DMS153 treated with DMSO at 0.1 percent for 48 hours (cell line): ENCODE results near the gene PEA15.

Source experiments
- DNase-seq: peaks from one replicate; lab custom pipeline; 2025; ENCODE audit not compliant: unreplicated experiment; lab: John Stamatoyannopoulos, UW

Gene PEA15

GRCh38 chr1:160207771-160208556 lies 2.8 kb downstream of the PEA15 start:
- DNase-seq, result no peak

- no peak for DNase-seq
Observed at GRCh38 chr1:160208557-160209320, 3.6 kb downstream of the PEA15 start.

GRCh38 chr1:160209321-160210046 lies 4.3 kb downstream of the PEA15 start:
- no peak for DNase-seq

GRCh38 chr1:160210561-160210960 lies 5.4 kb downstream of the PEA15 start:
- no peak for DNase-seq

- no peak for DNase-seq
Observed at GRCh38 chr1:160211046-160211790, 6.0 kb downstream of the PEA15 start.

- no peak for DNase-seq
Observed at GRCh38 chr1:160214481-160215140, 9.4 kb downstream of the PEA15 start.

GRCh38 chr1:160216301-160216700 lies 11.1 kb downstream of the PEA15 start:
- no peak for DNase-seq

- peak; percentile 36 for DNase-seq
Observed at GRCh38 chr1:160217481-160218051, 12.4 kb downstream of the PEA15 start.

- peak; percentile 17 for DNase-seq
Observed at GRCh38 chr1:160219062-160219929, 14.1 kb downstream of the PEA15 start.

GRCh38 chr1:160220301-160220700 lies 15.1 kb downstream of the PEA15 start:
- DNase-seq, result no peak

GRCh38 chr1:160221089-160221488 lies 15.9 kb downstream of the PEA15 start:
- DNase-seq, result no peak

GRCh38 chr1:160222546-160222945 lies 17.4 kb downstream of the PEA15 start:
- DNase-seq, result no peak

GRCh38 chr1:160224606-160225005 lies 19.4 kb downstream of the PEA15 start:
- no peak for DNase-seq

GRCh38 chr1:160225345-160225744 lies 20.2 kb downstream of the PEA15 start:
- DNase-seq, result no peak

- no peak for DNase-seq
Observed at GRCh38 chr1:160226623-160227022, 21.4 kb downstream of the PEA15 start.

GRCh38 chr1:160227034-160227433 lies 21.9 kb downstream of the PEA15 start:
- DNase-seq, result no peak

- DNase-seq, result no peak
Observed at GRCh38 chr1:160227561-160227960, 22.4 kb downstream of the PEA15 start.

- no peak for DNase-seq
Observed at GRCh38 chr1:160228431-160228830, 23.2 kb downstream of the PEA15 start.

GRCh38 chr1:160232911-160233310 lies 27.7 kb downstream of the PEA15 start:
- no peak for DNase-seq
